ENCODE results near the gene TTYH2.

Gene TTYH2

GRCh38 chr17:74197801-74198200 is 15.6 kb upstream of the TTYH2 start:
- Histone ChIP-seq H3K4me1 (ENCODE audit: control insufficient read depth in 1 of 2, insufficient read depth in 1 of 2, low read depth in 1 of 2, low read length in 1 of 2) (peaks cover 0 to 10% of the 10 kb centered on the region in 2 experiments), H3K36me3 (no peaks in the 10 kb centered on the region), H3K27me3 (peaks cover 57% of the 10 kb centered on the region), H3K9me3 (no peaks in the 10 kb centered on the region), H3K27ac (no peak overlapping the region), H3K4me3 (ENCODE audit: low read depth in 1 of 2, low read length in 1 of 2) (no peak overlapping the region)
- TF ChIP-seq CTCF (IDR thresholded peaks at IDR 0.05), result no peak

GRCh38 chr17:74198694-74199093 is 14.7 kb upstream of the TTYH2 start:
- H3K27me3 ChIP-seq, result peaks cover 53% of the 10 kb centered on the region
- H3K27ac ChIP-seq, result no peak overlapping the region
- no peaks in the 10 kb centered on the region for H3K36me3 ChIP-seq
- TF ChIP-seq CTCF (IDR thresholded peaks at IDR 0.05), result no peak
- no peaks in the 10 kb centered on the region for H3K9me3 ChIP-seq
- H3K4me3 ChIP-seq (ENCODE audit: low read depth in 1 of 2, low read length in 1 of 2), result no peak overlapping the region
- peaks cover 4 to 12% of the 10 kb centered on the region in 2 experiments for H3K4me1 ChIP-seq (ENCODE audit: control insufficient read depth in 1 of 2, insufficient read depth in 1 of 2, low read depth in 1 of 2, low read length in 1 of 2)

- no peak overlapping the region for H3K27ac ChIP-seq
- TF ChIP-seq CTCF (IDR thresholded peaks at IDR 0.05), result peak; percentile 96
- peaks cover 12 to 20% of the 10 kb centered on the region in 2 experiments for H3K4me1 ChIP-seq (ENCODE audit: control insufficient read depth in 1 of 2, insufficient read depth in 1 of 2, low read depth in 1 of 2, low read length in 1 of 2)
- H3K36me3 ChIP-seq, result no peaks in the 10 kb centered on the region
- peaks cover 49% of the 10 kb centered on the region for H3K27me3 ChIP-seq
- H3K4me3 ChIP-seq (ENCODE audit: low read depth in 1 of 2, low read length in 1 of 2), result peak overlapping the region in 1 of 2 experiments; percentile 19
- no peaks in the 10 kb centered on the region for H3K9me3 ChIP-seq
These were observed 13.9 kb upstream of the TTYH2 start for GRCh38 chr17:74199306-74200092.

- Histone ChIP-seq H3K27ac (no peak overlapping the region), H3K36me3 (peaks cover 6% of the 10 kb centered on the region), H3K4me3 (ENCODE audit: low read depth in 1 of 2, low read length in 1 of 2) (no peak overlapping the region), H3K4me1 (ENCODE audit: control insufficient read depth in 1 of 2, insufficient read depth in 1 of 2, low read depth in 1 of 2, low read length in 1 of 2) (peaks cover 18 to 24% of the 10 kb centered on the region in 2 experiments), H3K27me3 (peaks cover 46% of the 10 kb centered on the region), H3K9me3 (no peaks in the 10 kb centered on the region)
- no peak for TF ChIP-seq CTCF (IDR thresholded peaks at IDR 0.05)
These were observed 13.3 kb upstream of the TTYH2 start for GRCh38 chr17:74200112-74200511.

GRCh38 chr17:74201250-74201649 is 12.1 kb upstream of the TTYH2 start:
- Histone ChIP-seq H3K27me3 (peaks cover 46% of the 10 kb centered on the region), H3K36me3 (peaks cover 17% of the 10 kb centered on the region), H3K27ac (no peak overlapping the region), H3K4me1 (ENCODE audit: control insufficient read depth in 1 of 2, insufficient read depth in 1 of 2, low read depth in 1 of 2, low read length in 1 of 2) (peaks cover 21 to 24% of the 10 kb centered on the region in 2 experiments), H3K9me3 (no peaks in the 10 kb centered on the region), H3K4me3 (ENCODE audit: low read depth in 1 of 2, low read length in 1 of 2) (no peak overlapping the region)
- TF ChIP-seq CTCF (IDR thresholded peaks at IDR 0.05), result no peak

All from neutrophil (primary cell).